Activated CD8-positive, alpha-beta memory T cell treated with anti-CD3 and anti-CD28 coated beads for 1 hour (primary cell): ENCODE results near the gene STX8.
"Not testable (repeated sequence)": the region's sequence is repeated elsewhere in the genome, so short reads cannot be mapped to it uniquely, and the experiment has no call there.

ENCODE experiments used
- DNase-seq, 2 donors: peaks; one replicate each; pipeline ENCODE4 v3.0.0-alpha.2; 2020; ENCODE audit warnings: low read depth in 1 of 2; ENCODE audit errors: extremely low read depth in 1 of 2

STX8 gene

DNA sequence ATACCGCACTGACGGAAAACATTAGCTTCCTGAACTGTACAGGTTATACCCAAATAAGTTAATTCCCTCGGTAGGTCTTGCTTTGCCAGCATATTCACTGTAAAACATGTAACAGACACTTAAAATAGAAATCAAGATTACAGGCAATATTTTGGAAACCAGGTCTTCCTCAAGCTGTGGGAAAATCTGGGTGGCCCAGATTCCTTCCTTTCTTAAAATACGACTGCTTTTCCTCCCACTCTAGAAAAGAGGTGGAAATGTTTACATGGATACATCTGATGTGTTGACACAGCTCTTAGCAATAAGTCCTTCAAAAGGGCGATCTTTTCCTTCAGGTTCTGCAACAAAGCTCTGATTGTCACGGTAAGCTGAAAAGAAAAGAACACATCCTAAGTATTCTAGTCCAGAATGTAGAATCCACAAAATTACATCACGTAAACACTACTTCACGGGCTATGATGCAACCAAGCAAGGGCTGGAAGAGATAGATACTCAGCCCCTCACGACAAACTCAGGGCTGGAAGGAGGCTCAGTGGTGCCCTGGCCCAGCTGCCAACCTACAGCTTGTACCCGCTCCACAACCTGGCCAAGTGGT lies 18.4 kb downstream of the STX8 start:
- no peak for DNase-seq

DNA sequence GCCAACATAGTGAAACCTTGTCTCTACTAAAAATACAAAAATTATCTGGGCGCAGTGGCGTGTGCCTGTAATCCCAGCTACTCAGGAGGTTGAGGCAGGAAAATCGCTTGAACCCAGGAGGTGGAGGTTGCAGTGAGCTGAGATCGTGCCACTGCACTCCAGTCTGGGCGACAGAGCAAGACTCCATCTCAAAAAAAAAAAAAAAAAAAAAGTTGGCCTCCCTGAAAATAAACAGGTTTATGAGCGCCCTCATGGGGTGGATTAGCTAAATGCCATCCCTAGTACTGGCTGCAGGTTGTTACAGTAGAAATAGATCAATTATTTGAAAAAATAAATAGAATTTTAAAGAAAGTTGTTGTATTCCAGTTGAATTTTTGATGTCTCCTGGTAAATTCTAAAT lies 20.9 kb downstream of the STX8 start:
- not testable (repeated sequence) for DNase-seq

DNA sequence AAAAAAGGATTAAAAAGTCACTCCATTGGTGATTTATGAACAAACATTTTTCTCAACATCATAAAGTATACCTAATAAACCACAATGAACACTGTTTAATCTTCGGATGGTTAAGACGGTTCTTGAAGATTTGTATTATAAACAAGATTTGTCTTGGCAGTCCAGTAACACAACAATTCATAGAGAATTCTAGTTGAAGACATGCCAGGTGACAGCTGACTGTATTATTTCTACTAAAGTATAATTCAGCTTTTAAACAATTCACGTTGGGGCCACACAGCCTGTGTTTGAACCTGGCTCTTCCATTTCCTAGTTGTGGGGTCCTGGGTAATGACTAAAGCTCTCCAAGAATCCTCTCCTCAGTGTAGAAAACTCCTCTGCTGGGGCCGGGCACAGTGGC lies 22.0 kb downstream of the STX8 start:
- DNase-seq = no peak

DNA sequence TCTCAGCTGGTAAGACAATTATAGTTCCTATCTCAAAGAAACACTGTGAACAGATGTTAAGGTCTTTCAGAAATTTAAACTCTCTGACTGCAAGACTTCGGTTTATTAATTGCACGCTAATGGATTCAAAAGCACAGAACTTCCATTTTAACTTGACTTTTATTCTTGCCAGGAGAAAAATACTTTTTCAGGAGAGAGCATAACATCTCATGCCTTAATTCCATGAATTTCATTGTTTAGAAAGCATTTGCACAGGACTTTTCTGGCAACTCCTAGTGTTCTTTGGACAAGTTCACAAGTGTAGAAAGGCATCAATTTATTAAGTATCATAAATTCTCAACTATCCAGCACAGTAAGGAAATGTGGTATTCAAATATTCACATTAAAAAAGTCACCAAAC lies 22.4 kb downstream of the STX8 start:
- DNase-seq = no peak

DNA sequence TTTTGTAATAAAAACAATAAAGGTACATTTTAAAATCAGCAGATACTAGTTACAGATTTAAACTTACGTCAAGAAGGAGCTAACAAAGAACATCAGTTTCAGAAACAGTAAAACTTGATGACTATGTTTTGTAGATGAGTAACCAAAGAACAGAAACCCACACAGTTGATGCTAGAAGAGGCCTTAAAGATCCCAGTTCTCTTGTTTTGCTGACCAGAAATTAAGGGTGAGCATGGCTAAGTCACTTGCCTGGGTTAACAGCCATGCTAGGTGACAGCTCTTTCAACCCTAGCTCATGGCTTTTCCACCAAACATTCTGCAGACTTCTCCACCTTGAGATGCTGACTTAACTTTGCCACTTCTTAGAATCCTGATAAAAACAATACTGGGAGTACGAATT lies 26.4 kb downstream of the STX8 start:
- no peak for DNase-seq

DNA sequence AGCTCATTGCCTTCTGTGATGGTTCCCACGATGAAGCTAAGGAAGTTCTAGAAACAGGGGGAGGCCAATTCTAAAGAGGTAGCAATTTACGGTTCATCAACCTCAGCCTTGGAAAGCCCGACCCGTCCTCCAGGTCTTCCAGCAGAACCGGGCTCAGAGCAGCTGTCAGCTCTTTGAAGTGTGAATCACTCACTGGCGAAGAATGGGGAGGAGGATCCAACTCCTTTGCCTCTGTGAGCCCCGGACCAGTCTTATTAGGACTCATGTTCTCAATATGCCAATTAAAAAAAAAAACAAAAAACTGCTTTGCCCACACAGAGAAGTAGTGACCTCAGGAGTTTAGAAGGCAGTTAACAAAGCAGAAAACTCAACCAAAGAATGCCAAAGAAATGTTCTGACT lies 31.4 kb downstream of the STX8 start:
- no peak for DNase-seq

DNA sequence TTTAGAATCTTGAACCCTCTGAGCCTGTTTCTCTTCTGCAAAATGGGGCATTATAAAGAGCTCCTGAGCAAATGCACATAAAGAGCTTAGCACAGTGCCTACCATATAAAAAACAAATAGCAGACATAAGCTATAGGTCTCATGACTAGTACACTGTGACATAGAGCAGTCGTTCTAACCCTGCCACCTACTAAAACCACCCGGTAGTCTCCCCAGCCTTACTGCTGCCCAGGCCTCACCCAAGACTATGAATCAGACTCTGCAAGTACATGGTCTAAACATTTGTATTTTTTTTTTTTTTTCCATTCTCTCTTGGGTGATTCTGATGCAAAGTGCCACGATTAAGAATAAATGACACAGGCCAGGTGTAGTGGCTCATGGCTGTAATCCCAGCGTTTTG lies 33.9 kb downstream of the STX8 start:
- DNase-seq = no peak

DNA sequence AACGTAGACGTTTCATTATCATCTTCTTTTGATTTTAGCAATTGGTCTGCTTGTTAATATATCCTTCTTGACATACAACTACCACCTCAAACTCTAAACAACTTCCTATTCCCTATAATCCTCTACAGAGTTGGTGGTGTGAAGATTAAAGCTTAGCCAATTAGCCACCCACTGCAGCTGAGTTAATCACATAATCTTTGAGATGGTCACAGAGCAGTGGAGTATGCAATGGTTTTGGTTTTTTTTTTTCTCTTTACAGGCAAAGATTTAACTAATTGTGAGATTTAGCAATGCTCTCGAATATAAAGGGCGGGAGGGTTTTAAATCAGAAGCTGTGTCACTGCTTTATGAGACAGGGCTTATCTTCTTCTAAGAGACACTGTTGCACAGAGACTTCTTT lies 37.0 kb downstream of the STX8 start:
- no peak for DNase-seq

DNA sequence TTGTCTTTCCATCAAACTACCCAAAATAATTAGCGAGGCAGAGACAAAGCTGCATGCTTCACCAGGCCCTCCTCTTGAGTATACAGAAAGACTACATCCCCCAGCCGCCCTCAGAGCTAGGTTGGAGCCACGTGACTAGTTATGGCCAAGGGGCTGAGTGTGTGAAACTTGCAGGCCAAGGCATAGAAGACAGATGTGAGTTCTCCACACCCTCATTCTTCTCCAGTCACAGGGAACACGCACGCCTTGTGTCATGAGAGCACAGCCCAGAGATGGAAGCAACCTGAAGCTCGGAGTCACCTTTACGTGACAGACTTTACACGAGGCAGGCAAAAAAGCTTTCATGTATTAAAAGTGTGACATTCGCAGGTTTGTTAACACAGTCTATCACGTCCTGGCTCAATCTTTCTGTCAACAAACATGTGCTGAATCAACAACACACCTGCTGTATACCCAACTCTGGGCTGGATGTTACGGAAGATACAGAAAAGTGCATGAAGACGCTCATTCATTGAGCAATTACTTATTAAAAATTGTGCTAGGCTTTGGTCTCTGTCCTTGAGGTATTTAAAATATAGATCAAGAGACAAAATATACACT lies 38.3 kb downstream of the STX8 start:
- no peak for DNase-seq

DNA sequence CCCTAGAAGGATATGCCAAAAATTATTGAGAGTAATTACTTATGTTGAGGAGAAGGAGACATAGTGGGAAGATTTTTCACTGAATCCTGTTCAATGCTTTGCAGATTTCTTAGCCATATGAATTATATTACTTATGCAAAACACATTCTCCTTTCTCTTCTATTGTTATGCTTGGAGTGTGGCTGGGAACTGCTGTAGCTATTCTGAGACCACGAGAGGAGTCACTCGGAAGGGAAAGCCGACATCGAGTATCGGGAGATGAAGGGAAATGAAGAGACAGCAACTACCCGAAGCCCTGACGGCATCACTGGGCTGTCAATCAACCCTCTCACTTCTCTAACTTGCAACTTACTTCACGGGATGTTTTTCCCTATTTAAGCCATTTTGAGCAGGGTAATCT lies 39.6 kb downstream of the STX8 start:
- no peak for DNase-seq

DNA sequence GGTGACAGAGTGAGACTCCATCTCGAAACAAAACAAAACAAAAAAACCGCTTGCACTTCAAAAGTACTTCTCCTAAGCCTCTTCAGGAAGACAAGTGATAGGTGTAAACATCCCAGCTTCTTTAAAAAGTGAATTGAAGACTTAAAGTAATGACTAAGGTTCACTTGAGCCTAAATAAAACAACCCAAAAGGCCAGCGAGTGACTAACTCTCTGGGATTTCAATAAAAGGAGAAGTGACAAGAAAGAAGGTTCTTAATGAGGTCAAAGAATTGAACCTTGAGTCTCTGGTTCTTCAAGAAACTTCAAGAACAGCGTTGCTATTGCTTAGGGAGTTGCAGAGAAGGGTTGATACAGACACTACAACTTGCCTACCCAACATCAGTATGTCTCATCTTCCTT lies 42.2 kb downstream of the STX8 start:
- DNase-seq = no peak

DNA sequence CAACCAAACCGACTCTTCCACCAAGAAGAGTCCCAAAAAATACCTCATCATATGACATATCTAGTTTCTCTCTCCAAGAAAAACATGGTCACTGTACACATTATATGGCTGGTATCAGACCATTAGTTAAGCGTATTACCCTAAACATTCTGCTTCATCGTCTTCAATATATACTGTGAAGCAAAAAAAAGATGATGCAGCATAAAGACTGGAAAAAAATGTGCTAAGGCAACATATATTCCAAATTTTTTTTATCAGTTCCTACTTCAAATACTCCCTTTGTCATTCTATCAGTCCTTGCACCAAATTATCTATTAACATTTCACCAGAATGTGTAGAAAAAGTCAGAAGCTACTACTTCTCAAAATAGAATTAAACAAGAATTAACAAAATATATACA lies 42.9 kb downstream of the STX8 start:
- no peak for DNase-seq

DNA sequence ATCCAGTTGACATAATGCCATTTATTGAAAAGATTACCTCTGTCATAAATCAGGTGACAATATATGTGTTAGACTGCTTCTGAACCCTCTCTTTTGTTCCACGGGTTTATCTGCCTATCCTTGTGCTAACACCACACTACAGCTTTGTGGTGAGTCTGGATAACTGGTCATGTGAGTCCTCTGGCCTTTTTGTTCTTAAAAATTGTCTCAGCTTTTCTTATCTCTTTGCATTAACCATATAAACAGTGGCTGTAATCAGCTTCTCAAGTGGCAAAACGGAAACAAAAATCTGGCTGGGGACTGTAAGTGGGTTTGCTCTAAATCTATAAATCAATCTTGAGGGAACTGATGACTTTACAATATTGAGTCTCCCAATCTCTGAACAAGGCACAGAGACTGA lies 44.6 kb downstream of the STX8 start:
- no peak for DNase-seq

DNA sequence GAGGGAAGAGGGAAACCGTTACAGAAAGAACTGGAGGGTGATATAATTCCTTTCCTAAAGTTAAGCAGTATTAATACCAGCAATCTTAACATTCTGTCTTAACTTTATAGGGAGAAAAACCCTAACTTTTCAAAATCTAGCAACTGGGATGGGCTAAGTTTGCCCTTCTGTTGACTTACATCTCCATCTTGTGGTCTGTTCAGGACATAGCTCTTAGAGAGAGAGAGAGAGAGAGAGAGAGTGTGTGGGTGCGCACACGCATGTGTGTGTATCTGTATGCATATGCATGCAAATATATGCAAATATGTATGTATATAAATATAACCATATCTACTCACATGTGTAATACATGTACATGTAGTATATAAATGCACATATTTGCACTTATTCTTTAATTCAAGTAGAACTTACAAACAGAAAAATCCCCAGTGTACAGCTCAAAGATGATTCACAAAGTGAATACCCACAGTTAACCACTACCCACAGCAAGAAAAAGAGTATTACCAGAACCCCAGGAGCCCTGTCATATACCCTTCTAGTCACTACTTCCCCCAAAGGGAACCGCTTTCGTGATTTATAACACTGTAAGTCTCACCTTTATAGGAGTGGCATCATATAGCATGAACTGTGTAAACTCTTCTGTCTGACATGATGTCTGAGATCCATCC lies 46.5 kb downstream of the STX8 start:
- DNase-seq = no peak

DNA sequence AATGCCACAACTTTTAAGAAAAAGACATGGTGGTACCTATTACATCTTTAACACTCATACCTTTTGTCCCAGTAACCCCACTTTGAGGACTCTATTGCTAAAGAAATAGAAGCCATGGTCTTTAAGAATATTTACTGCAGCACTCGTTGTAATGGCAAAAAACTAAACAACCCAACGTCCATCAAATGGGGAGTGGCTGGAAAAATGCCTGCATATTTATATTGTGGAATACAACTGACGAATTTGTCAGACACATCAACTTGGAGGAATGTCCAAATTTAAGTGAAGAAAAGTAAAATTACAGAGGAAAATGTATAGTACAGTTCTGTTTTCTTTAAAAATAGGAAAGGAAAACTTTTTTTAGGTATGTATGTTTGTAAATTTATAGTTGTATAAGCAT lies 47.8 kb downstream of the STX8 start:
- no peak for DNase-seq

DNA sequence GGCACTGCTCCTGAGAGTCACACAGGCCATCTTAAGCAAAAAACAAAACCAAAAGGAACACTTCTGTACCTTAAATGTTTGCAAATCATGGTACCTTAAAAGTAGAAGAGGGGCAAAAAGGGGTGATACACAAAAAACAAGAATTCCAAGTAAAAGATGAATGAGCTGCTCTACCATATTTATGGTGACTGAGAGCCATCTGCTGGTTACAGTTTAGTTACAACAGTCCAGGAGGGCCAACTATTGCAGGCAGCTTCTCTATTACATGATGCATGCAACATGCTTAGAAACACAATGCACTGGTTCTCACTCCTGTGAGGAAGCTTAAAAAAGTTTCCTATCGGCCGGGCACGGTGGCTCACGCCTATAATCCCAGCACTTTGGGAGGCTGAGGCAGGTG lies 53.5 kb downstream of the STX8 start:
- DNase-seq = no peak

DNA sequence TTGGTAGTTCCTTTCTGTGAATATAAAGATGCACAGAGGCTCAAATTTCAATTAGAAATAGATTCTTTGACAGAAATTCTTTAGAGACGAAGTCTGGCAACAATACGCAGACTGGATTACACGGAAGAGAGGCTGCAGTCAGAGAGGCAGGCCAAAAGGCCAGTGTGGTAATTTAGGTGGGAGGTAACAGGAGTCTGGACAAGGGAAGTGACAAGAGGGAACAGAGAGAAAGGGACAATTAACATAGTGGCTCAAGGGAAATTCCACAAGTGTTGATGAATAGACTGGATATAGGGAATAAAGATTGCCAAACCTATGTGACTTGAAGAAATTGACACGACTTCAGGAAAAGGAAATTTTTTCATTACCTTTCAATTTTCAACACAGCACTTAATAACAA lies 54.6 kb downstream of the STX8 start:
- no peak for DNase-seq

DNA sequence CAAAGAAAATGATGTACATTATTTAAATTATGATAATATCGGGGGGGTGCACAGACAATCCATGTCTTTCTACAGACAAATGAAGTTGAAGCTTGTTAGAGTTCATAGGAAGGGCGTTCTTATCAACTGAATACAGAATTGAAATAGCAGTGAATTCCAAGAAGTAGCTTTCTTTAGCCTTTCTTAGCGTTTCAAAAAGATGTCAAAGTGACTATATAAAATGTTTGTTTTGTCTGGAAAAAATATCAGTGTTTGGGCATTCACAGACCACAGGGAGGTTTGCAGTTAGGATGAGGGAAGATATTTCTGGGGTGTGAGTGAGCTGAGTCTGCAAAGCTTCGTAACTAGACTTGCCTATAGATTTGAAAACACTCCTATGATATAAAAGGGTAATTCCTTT lies 55.0 kb downstream of the STX8 start:
- DNase-seq = no peak

DNA sequence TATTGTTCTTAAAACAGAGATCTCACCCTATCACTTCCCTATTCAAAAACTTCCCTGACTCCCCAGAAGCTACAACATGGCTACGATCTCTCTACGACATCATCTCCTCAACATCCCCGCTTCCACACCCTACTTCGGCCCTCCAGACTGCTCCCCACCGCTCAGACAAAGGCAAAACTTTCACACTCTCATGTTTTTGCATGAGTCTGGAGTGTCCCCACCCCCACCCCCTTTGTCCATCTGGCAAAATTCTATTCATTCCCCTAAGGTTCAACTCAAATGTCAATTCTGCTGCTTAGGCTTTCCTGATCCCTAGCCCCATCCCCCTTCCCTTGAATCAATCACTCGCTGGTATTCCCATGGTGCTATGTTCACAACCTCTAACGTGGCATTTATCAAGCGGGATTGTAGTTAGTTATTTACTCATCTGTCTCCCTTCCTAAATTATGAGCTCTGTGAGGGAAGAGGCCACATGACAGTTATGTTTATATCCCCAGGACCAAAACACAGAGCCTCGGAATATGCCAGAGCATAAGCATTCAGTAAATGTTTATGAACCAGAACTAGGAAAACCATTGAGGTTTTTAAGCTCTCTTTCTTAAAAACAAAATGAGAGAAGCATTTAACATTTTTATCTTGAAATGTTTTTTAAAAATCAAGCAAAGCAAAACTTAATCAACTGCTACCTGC lies 55.9 kb downstream of the STX8 start:
- DNase-seq = no peak

DNA sequence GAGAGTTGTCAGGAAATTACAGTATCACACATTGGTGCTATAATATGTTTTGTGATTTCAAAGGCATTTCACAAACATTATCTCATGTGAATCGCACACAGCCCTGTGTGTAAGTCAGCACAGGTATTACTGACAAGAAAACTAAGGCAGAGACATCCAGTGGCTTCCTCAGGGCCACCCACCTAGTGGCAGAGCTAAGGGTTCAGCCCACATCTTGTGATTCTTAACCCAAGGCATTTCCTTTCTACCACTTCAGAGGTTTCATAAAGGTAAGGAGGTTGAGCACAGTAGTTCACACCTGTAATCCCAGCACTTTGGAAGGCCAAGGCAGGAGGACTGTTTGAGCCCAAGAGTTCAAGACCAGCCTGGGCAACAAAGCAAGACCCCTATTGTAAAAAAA lies 58.2 kb downstream of the STX8 start:
- DNase-seq = no peak

DNA sequence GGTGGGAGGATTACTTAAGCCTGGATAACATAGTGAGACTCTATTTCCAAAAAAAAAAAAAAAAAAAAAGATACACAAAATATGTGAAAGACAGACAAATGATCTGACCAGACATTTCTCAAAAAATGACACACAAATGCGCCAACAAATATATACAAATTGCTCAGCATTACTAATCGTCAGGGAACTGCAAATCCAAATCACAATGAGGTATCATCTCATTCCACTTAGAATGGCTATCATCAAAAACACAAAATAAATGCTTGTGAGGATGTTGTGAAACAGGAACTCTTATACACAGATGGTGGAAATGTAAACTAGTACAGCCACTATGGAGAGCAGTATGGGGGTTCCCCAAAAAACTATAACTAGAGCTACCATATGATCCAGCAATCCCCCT lies 62.4 kb downstream of the STX8 start:
- no peak for DNase-seq
